Activated naive CD4-positive, alpha-beta T cell treated with anti-CD3 and anti-CD28 coated beads, Interleukin-2, amount 50 U/mL, for 72 hours (primary cell): ENCODE data around the gene TEAD4. TPM values are rescaled to one million over a fixed set of nuclear protein-coding genes. Genes with fewer than 3 reads are reported as not detected.

Experiments used
- total RNA-seq, 2 donors: library from RNA; stranded (reverse); gene quantifications; one replicate each; pipeline ENCODE4 v1.2.3, GENCODE V29; 2022

TEAD4 gene
- total RNA-seq, 2 donors from 2014 or later: 0.32 to 8.3 TPM

Other genes with a start within 250 kb of the TEAD4 start
- 100 to 1,000 TPM; 130 to 134 TPM for gene FKBP4, start 164.4 kb upstream of the TEAD4 start, total RNA-seq
- gene ITFG2, start 146.7 kb upstream of the TEAD4 start, total RNA-seq: 10 to 100 TPM; 36.3 to 39.1 TPM
- not detected for gene NRIP2, start 124.4 kb upstream of the TEAD4 start, total RNA-seq
- gene TEX52, start 102.4 kb upstream of the TEAD4 start, total RNA-seq: under 1 TPM; 0.20 to 0.43 TPM
- gene FOXM1, start 82.2 kb upstream of the TEAD4 start, total RNA-seq: 100 to 1,000 TPM; 105 to 112 TPM
- 10 to 100 TPM; 30.1 to 49.4 TPM for gene RHNO1, start 82.2 kb upstream of the TEAD4 start, total RNA-seq
- gene TULP3, start 68.5 kb upstream of the TEAD4 start, total RNA-seq: 1 to 10 TPM; 4.9 to 7.3 TPM
- under 1 TPM; 0.50 to 0.97 TPM for gene TSPAN9, start 118.0 kb downstream of the TEAD4 start, total RNA-seq